ENCODE data around the gene MRNIP. TPM values are rescaled to one million over a fixed set of nuclear protein-coding genes. Genes with fewer than 3 reads are reported as not detected.
A peak's percentile ranks its signal among the peaks of the same experiment; 100 is the strongest.
"Not testable (repeated sequence)": the region's sequence is repeated elsewhere in the genome, so short reads cannot be mapped to it uniquely, and the experiment has no call there.

The MRNIP gene
- total and polyA plus RNA-seq, 2 of the 4 experiments (the other 2 are of a cell fraction): 6.6 to 24.7 TPM

DNA sequence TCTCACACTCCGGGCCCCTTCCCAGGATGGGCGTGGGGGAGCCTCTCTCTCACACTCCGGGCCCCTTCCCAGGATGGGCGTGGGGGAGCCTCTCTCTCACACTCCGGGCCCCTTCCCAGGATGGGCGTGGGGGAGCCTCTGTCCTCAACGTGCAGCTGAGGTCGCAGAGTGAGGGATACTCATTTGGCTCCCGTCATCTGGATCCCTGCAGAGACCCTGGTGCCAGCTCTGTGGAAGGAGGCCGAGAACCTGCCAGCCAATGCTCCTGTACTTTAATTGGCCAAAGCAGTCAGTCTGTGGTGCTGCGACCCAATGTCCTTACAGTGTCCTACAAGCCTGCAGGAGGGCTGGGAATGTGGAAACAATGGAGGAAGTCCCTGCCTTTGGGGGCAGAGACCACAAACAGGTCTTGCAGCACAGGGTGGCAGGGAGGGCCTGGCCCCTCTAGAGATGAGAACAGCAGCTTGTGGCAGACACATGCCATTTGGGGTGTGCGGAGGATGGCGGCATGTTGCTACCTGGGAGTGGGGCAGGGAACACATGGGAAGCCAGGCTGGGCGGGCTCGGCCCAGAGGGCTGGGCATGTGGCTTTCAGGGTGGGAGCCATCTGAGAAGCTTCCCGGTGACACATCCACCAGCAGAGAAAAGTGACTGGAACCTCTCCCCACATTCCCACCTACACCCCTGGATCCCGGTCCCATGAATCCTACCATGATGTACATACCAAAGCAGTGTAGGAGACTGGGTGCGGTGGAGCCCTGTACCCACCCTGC lies 13.6 kb upstream of the MRNIP start:
- H3K79me1 ChIP-seq (ENCODE audit: low read depth in 1 of 2, low read length in 2 of 2): no peaks in the 10 kb centered on the region; a peak in 1 of 4 replicates
- H3K18ac ChIP-seq (ENCODE audit: low read depth, low read length): no peak overlapping the region
- dilution Hi-C loops (cut with HindIII; ENCODE audit: low sequenced_read_pairs, unreplicated experiment): no loop called here
- in situ Hi-C loops (cut with MboI; ENCODE audit: low sequenced_read_pairs): no loop called here
- H3K4me3 ChIP-seq (ENCODE audit: insufficient read depth, low read depth, low read length): no peak overlapping the region
- TF ChIP-seq NFE2L2 (IDR thresholded peaks at IDR 0.05; ENCODE audit: low read depth, low read length) (no peak), SMC3 (IDR thresholded peaks at IDR 0.05; ENCODE audit: low read depth, low read length) (no peak), RAD21 (IDR thresholded peaks at IDR 0.05; ENCODE audit: low read length) (no peak), RCOR1 (IDR thresholded peaks at IDR 0.05; ENCODE audit: insufficient replicate concordance, low read length) (no peak)
- TF ChIP-seq, protein P1, sequence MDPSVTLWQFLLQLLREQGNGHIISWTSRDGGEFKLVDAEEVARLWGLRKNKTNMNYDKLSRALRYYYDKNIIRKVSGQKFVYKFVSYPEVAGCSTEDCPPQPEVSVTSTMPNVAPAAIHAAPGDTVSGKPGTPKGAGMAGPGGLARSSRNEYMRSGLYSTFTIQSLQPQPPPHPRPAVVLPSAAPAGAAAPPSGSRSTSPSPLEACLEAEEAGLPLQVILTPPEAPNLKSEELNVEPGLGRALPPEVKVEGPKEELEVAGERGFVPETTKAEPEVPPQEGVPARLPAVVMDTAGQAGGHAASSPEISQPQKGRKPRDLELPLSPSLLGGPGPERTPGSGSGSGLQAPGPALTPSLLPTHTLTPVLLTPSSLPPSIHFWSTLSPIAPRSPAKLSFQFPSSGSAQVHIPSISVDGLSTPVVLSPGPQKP (IDR thresholded peaks at IDR 0.05; ENCODE audit: borderline replicate concordance, low read depth, low read length): no peak
- no peaks in the 10 kb centered on the region for H3K4me1 ChIP-seq (ENCODE audit: control insufficient read depth, insufficient read depth, low read length)
- WGBS, 2 experiments (ENCODE audit: extremely low coverage in 2 of 2, insufficient read length in 1 of 2): 100% methylated on average over 1 of the region's 18 CpGs; no CpG with 5 or more reads in 1 of the 2 experiments
- H4K20me1 ChIP-seq (ENCODE audit: insufficient read depth, low read length): no peaks in the 10 kb centered on the region
- no peaks in the 10 kb centered on the region for H3K9me3 ChIP-seq (ENCODE audit: control insufficient read depth, insufficient read depth, low read length)
- DNase-seq: no peak
- H3K36me3 ChIP-seq (ENCODE audit: control insufficient read depth, insufficient read depth, low read length): peaks cover 65% of the 10 kb centered on the region
- H3K27me3 ChIP-seq (ENCODE audit: control insufficient read depth, insufficient read depth, low read length): no peaks in the 10 kb centered on the region
- no peak overlapping the region for H3K14ac ChIP-seq (replicated peaks; ENCODE audit: low read depth, low read length)
- H3K4me2 ChIP-seq (ENCODE audit: low read depth, low read length): no peak overlapping the region
- no peak overlapping the region for H4K91ac ChIP-seq (ENCODE audit: insufficient read depth, low read depth, low read length)
- POLR2A ChIA-PET (ENCODE audit: unreplicated experiment): no interaction called here
- H2AK5ac ChIP-seq (ENCODE audit: low read depth, low read length): no peak overlapping the region
- CTCF ChIA-PET: no interaction called here
- H3K56ac ChIP-seq (ENCODE audit: extremely low read depth, insufficient read depth, low read length): no peak overlapping the region
- H4K5ac ChIP-seq (ENCODE audit: low read depth, low read length): no peak overlapping the region
- no peaks in the 10 kb centered on the region for H3K9me1 ChIP-seq (ENCODE audit: insufficient read depth, low read length)
- intact Hi-C loops (cut with micrococcal nuclease): no loop called here
- ATAC-seq (ENCODE audit: low read depth): no peak
- no peak overlapping the region for H2BK15ac ChIP-seq (ENCODE audit: low read depth, low read length)
- H2AFZ ChIP-seq (replicated peaks; ENCODE audit: low read length, poor library complexity): no peak overlapping the region
- H3K9ac ChIP-seq (ENCODE audit: low read depth, low read length): no peak overlapping the region
- H3K4ac ChIP-seq (ENCODE audit: low read depth, low read length): no peak overlapping the region
- H2BK5ac ChIP-seq (ENCODE audit: low read depth, low read length, poor library complexity, severe bottlenecking): no peak overlapping the region
- no peak overlapping the region for H3K23ac ChIP-seq (ENCODE audit: low read depth, low read length)
- no peak overlapping the region for H3K27ac ChIP-seq (ENCODE audit: insufficient read depth, low read length)
- peak overlapping the region; percentile 31 for H2AK9ac ChIP-seq (replicated peaks; ENCODE audit: low read depth, low read length, poor library complexity)
- no peak overlapping the region for H2BK20ac ChIP-seq (ENCODE audit: low read depth, low read length)
- no TSS peak for BruUV-seq (replicated peaks)
- H4K8ac ChIP-seq (ENCODE audit: low read depth in 2 of 2, low read length in 2 of 2): no peak overlapping the region
- H2BK120ac ChIP-seq (ENCODE audit: low read depth, low read length): no peak overlapping the region

- H2BK5ac ChIP-seq (ENCODE audit: low read depth, low read length, poor library complexity, severe bottlenecking); H3K27ac ChIP-seq (ENCODE audit: insufficient read depth, low read length); ATAC-seq (ENCODE audit: low read depth); H3K79me1 ChIP-seq (ENCODE audit: low read depth in 1 of 2, low read length in 2 of 2); in situ Hi-C loops (cut with MboI; ENCODE audit: low sequenced_read_pairs); H3K27me3 ChIP-seq (ENCODE audit: control insufficient read depth, insufficient read depth, low read length); H2BK15ac ChIP-seq (ENCODE audit: low read depth, low read length); H4K8ac ChIP-seq (ENCODE audit: low read depth in 2 of 2, low read length in 2 of 2); H3K18ac ChIP-seq (ENCODE audit: low read depth, low read length); H4K91ac ChIP-seq (ENCODE audit: insufficient read depth, low read depth, low read length); H3K9me3 ChIP-seq (ENCODE audit: control insufficient read depth, insufficient read depth, low read length); H3K56ac ChIP-seq (ENCODE audit: extremely low read depth, insufficient read depth, low read length); H4K5ac ChIP-seq (ENCODE audit: low read depth, low read length); H2AFZ ChIP-seq (replicated peaks; ENCODE audit: low read length, poor library complexity); H3K4me1 ChIP-seq (ENCODE audit: control insufficient read depth, insufficient read depth, low read length); dilution Hi-C loops (cut with HindIII; ENCODE audit: low sequenced_read_pairs, unreplicated experiment); H3K4me3 ChIP-seq (ENCODE audit: insufficient read depth, low read depth, low read length); H2AK5ac ChIP-seq (ENCODE audit: low read depth, low read length); H2BK20ac ChIP-seq (ENCODE audit: low read depth, low read length); H2BK120ac ChIP-seq (ENCODE audit: low read depth, low read length); H3K9ac ChIP-seq (ENCODE audit: low read depth, low read length); intact Hi-C loops (cut with micrococcal nuclease); POLR2A ChIA-PET (ENCODE audit: unreplicated experiment); H3K23ac ChIP-seq (ENCODE audit: low read depth, low read length); H2AK9ac ChIP-seq (replicated peaks; ENCODE audit: low read depth, low read length, poor library complexity); H4K20me1 ChIP-seq (ENCODE audit: insufficient read depth, low read length); H3K4ac ChIP-seq (ENCODE audit: low read depth, low read length); H3K9me1 ChIP-seq (ENCODE audit: insufficient read depth, low read length); H3K4me2 ChIP-seq (ENCODE audit: low read depth, low read length); H3K14ac ChIP-seq (replicated peaks; ENCODE audit: low read depth, low read length); BruUV-seq (replicated peaks); DNase-seq: not testable (repeated sequence)
- CTCF ChIA-PET: interaction anchor here (0.9 kb wide), 1 partner anchor 17 kb away, joined by 3 read pairs; no protein-coding TSS in a partner anchor
- H3K36me3 ChIP-seq (ENCODE audit: control insufficient read depth, insufficient read depth, low read length): peaks cover 71% of the 10 kb centered on the region
- WGBS, 2 experiments (ENCODE audit: extremely low coverage in 2 of 2, insufficient read length in 1 of 2): no CpG with 5 or more reads among the region's 14 CpGs
Observed at GRCh38 chr5:179871533-179871932, 12.9 kb upstream of the MRNIP start.

Data from IMR-90 (cell line).